ENCODE measurements around the gene AP1S3. TPM values are rescaled to one million over a fixed set of nuclear protein-coding genes. Genes with fewer than 3 reads are reported as not detected.

Gene AP1S3
- total and polyA plus RNA-seq, 8 donors, result 1.9 to 8.5 (median 3.8) TPM

DNA sequence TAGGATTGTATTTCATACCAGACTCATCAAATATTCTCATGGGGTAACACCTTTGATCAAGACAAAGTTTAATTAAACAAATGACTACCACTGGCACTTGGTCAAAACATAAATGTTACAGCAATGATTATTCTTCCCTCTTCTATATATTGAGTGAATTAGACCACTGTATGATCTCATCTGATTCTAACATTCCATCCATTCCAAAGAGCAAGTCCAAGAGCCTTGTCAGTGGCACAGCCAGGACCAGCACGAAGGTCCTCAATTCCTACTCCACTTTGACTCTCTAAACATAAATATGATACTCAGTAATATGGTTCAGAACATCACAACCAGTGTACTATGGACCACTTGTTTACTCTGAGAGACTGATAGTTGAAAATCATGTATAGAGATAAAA, 86.4 kb downstream of the AP1S3 start:
- DNase-seq, result no peak

DNA sequence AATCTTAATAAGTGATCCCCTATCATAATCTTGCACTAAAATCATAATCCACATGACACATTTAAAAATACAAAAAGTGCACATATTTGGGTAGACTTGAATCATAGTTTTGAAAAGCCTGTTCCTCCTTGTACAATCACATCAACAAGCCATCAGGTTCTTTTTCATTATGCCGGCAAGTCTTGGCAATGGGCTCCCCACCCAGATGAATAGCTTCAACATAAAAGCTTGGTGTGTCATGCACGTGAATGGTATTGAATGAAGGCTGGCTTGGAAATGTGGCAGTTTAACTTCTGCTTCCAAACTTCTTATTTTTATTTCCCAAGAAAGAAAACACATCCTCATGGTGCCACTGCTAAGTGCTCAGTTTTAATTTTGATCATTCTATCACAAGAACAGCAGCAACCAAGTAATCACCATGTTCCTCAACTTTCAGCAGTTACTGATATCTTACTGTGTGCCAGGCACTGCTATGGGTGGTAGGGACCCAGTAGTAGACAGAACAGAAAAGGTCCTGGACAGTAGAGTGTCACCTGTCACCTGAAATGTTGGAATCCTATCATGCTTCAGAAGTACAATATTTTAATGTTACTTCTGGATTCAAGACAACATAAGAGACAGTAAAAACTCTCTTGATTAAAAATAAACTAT, 89.9 kb downstream of the AP1S3 start:
- H3K27me3 ChIP-seq, result peaks cover 0 to 2% (median 0%) of the 10 kb centered on the region in 4 donors
- no peaks in the 10 kb centered on the region for H3K4me1 ChIP-seq
- TF ChIP-seq, protein P1, sequence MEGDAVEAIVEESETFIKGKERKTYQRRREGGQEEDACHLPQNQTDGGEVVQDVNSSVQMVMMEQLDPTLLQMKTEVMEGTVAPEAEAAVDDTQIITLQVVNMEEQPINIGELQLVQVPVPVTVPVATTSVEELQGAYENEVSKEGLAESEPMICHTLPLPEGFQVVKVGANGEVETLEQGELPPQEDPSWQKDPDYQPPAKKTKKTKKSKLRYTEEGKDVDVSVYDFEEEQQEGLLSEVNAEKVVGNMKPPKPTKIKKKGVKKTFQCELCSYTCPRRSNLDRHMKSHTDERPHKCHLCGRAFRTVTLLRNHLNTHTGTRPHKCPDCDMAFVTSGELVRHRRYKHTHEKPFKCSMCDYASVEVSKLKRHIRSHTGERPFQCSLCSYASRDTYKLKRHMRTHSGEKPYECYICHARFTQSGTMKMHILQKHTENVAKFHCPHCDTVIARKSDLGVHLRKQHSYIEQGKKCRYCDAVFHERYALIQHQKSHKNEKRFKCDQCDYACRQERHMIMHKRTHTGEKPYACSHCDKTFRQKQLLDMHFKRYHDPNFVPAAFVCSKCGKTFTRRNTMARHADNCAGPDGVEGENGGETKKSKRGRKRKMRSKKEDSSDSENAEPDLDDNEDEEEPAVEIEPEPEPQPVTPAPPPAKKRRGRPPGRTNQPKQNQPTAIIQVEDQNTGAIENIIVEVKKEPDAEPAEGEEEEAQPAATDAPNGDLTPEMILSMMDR (IDR thresholded peaks at IDR 0.05), result no peak
- no peaks in the 10 kb centered on the region for H3K9me3 ChIP-seq
- WGBS, 2 donors, result 54 to 55% methylated on average over 2 of the region's 2 CpGs
- intact Hi-C loops (cut with DNase I), result no loop called here
- H3K4me3 ChIP-seq, result no peak overlapping the region
- FAIRE-seq (no peak), DNase-seq (no peak), ATAC-seq (no peak)
- no peak overlapping the region for H3K27ac ChIP-seq
- no peaks in the 10 kb centered on the region for H3K36me3 ChIP-seq

More for the DNA sequence above, 86.4 kb downstream of the AP1S3 start:
- Histone ChIP-seq H3K9me3 (no peaks in the 10 kb centered on the region), H3K27me3 (peaks cover 0 to 2% (median 0%) of the 10 kb centered on the region in 4 donors), H3K4me1 (no peaks in the 10 kb centered on the region), H3K27ac (no peak overlapping the region), H3K4me3 (no peak overlapping the region), H3K36me3 (no peaks in the 10 kb centered on the region)
- ATAC-seq (no peak), FAIRE-seq (no peak)
- WGBS, 2 donors, result 47 to 56% methylated on average over 1 of the region's 1 CpG
- TF ChIP-seq, protein P1 (IDR thresholded peaks at IDR 0.05), result no peak
- intact Hi-C loops (cut with DNase I), result no loop called here

DNA sequence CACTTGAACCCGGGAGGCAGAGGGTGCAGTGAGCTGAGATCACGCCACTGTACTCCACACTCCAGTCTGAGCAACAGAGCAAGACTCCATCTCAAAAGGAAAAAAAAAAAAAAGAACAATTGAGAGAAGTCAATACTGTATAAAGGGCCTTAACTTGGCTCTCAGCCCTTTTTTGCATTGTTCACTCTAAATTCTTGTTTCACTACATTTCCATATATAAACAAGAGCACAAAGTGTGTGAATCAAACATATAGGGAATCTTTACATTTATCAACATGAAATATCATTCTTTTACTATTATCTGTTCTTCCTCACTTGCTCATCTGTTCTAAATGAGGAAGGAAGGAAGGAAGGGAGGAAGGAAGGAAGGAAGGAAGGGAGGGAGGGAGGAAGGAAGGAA, 90.8 kb downstream of the AP1S3 start:
- TF ChIP-seq, protein P1 (IDR thresholded peaks at IDR 0.05), result no peak
- H3K27me3 ChIP-seq, result peaks cover 0 to under 1% (median 0%) of the 10 kb centered on the region in 4 donors
- H3K4me3 ChIP-seq, result no peak overlapping the region
- FAIRE-seq, result no peak
- no peaks in the 10 kb centered on the region for H3K36me3 ChIP-seq
- no peaks in the 10 kb centered on the region for H3K4me1 ChIP-seq
- H3K9me3 ChIP-seq, result no peaks in the 10 kb centered on the region
- no peak for ATAC-seq
- WGBS, 2 donors, result 73 to 97% methylated on average over 2 of the region's 2 CpGs
- no peak overlapping the region for H3K27ac ChIP-seq
- intact Hi-C loops (cut with DNase I), result no loop called here
- no peak for DNase-seq

DNA sequence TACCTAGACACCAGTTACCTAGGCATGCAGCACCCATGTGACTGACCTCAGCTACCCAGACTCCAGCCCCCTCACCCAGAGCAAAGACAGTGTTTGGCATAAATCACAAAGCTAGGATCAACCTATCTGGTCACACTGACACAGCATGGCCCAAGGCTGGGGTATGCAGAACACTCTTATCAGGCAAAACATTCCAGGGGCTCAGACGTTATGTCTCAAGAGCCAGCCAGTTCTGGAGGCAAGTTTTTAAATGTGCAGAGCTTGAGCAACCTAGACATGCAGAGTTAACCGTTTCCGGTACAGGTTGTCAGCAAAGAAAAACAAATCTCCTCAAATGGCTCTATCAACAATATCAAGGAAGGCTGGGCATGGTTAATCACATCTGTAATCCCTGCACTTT, 92.8 kb downstream of the AP1S3 start:
- 61 to 65% methylated on average over 3 of the region's 3 CpGs for WGBS, 2 donors
- FAIRE-seq, result no peak
- no peak for ATAC-seq
- TF ChIP-seq, protein P1 (IDR thresholded peaks at IDR 0.05), result no peak
- intact Hi-C loops (cut with DNase I), result no loop called here
- Histone ChIP-seq H3K4me3 (no peak overlapping the region), H3K36me3 (no peaks in the 10 kb centered on the region), H3K4me1 (no peaks in the 10 kb centered on the region), H3K9me3 (no peaks in the 10 kb centered on the region), H3K27me3 (no peaks in the 10 kb centered on the region), H3K27ac (no peak overlapping the region)
- no peak for DNase-seq

DNA sequence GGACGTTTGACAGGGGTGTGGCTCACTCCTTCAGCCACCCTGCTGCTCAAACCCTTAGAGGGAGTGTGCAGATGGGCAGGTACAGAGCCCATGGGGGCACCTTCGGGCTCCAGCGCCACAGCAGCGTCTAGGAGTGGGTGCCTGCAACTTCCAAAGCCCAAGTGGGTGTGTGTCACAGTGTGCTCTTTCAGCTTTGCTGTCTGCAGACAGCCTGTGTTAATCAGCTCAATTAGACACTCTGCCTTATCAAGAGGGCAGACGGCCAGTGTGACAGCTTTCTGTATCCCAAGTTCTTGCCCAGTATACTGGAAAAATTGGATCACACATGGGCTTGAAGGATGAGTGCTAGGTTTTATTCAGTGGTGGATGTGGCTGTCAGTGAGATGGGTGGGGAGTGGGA, 96.7 kb downstream of the AP1S3 start:
- intact Hi-C loops (cut with DNase I), result no loop called here
- Histone ChIP-seq H3K27me3 (no peaks in the 10 kb centered on the region), H3K36me3 (no peaks in the 10 kb centered on the region), H3K4me3 (no peak overlapping the region), H3K27ac (no peak overlapping the region), H3K4me1 (no peaks in the 10 kb centered on the region), H3K9me3 (no peaks in the 10 kb centered on the region)
- DNase-seq, result no peak
- FAIRE-seq, result no peak
- TF ChIP-seq, protein P1 (IDR thresholded peaks at IDR 0.05), result no peak
- no peak for ATAC-seq
- 72 to 73% methylated on average over 5 of the region's 5 CpGs for WGBS, 2 donors
